Ammon's horn (tissue), 1 donor: ENCODE results near the gene IQGAP3.

Experiments
- DNase-seq: peaks from one replicate; pipeline ENCODE4 v3.0.0-alpha.2; 2016; ENCODE audit warnings: low spot score

Gene IQGAP3

DNA sequence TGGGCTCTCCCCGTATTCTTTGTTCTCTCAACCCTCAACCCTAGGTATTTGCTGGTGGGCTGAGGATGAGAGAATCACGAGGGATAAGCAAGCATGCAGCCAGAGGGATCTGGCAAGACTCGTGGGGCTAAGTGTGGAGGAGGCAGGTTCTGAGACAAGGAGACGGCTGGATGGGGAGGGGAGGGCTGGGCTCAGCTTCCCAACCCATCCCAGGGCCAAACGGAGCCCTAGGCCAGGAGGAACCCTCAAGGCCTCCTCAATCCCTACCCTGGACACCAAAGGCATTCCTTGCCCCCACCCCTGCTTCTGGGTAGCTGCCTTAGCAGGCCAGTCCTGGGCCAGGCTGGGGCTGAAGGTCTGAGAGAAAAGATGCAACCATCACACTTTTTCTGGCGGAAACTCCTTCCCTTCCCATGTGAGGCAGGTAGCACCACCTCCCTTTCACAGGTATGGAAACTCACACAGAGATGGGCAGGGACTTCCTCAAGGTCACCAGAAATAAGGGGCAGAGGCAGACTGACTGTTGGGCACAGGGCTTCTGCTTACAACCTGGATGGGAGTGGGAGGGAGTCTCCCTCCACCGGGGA, 78.0 kb downstream of the IQGAP3 start:
- DNase-seq = no peak

DNA sequence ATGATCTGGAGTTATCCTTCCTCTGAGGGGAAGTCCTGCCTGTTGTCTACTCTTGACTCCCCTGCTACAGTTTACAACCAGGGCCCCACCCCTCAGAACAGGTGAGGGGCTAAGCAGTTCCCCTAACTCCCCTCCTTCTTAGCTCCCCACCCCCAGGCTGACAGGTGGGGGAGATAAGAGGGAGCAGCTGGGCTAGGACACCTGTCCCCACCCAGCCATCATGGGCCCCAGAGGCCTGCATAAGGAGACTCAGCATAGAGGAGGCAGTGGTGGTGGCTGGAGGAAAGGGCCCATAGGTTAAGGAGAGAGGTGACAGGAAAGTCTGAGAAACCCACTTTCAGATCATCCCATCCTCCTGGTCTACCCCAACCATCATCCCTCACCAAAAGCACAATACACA, 78.6 kb downstream of the IQGAP3 start:
- DNase-seq = no peak

DNA sequence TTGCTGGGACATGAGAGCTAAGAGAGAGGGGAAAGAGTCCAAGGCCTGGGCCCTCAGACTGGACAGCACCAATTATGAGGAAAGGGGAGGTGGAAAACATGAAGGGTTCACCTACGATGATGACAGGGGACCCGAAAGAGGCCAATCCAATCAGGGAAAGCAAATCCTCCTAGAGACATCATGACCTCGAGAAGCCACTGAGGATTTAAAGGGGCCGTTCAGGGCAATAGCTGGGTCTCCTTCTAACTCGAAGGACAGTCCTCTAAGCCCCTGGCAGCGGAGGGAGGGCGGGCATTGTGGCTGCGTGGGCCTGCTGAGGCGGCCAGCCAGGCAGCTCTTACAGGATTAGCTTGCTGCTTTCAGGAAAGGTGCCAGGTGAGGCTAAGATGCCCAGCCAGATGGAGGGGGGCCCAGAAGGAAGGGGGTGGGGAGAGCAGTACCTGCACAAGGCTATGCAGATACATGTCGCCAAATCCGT, 79.2 kb downstream of the IQGAP3 start:
- DNase-seq = no peak

DNA sequence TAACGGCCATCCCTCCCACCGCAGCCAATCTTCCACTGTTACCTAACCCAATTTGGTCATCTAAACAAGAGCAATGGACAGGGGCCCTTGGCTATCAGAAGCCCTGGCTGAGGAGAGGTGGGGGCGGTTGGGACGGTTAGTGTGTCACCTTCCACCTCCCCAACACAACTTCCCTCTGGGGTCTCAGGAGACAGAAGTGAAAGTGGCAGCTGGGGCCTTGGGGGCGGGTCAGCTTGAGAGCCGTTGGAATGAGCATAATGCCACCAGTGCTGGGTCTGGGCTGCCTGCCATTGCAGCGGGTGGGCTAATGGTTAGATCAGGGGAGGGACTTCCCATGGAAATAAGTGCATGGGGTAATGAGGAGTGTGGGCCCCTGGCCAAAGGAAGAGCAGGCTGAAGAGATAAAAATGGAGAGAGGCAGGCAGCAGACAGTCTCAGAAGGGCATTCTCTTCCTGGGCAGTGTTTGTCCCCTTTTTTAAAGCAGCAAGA, 79.7 kb downstream of the IQGAP3 start:
- DNase-seq = peak; percentile 69

DNA sequence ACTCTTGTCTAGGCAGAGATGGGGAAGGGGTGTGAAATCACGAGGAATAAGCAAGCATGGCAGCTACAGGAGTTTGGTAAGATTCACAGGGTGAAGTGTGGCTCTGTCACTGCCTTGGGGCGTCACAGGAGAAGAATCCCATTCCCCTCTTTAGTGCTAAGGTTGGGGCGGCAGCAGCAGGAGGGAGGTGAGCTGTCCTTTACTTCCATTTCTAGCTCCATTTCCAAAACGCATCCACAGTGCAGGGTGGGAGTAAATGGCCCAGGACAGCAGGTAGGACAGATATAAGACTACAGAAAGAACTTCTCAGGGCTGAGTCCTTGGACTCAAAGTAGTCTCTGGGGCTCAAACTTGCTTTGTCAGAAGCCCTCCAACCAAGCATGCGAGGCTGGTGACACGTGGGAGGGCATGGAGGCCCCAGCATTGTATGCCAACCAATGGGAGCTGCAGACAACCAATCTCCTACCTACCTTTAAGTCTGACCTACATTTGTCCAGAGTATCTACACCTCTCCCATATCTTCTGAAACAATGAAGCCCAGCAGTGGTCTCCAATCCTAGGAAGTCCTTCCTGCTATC, 80.3 kb downstream of the IQGAP3 start:
- DNase-seq = no peak

DNA sequence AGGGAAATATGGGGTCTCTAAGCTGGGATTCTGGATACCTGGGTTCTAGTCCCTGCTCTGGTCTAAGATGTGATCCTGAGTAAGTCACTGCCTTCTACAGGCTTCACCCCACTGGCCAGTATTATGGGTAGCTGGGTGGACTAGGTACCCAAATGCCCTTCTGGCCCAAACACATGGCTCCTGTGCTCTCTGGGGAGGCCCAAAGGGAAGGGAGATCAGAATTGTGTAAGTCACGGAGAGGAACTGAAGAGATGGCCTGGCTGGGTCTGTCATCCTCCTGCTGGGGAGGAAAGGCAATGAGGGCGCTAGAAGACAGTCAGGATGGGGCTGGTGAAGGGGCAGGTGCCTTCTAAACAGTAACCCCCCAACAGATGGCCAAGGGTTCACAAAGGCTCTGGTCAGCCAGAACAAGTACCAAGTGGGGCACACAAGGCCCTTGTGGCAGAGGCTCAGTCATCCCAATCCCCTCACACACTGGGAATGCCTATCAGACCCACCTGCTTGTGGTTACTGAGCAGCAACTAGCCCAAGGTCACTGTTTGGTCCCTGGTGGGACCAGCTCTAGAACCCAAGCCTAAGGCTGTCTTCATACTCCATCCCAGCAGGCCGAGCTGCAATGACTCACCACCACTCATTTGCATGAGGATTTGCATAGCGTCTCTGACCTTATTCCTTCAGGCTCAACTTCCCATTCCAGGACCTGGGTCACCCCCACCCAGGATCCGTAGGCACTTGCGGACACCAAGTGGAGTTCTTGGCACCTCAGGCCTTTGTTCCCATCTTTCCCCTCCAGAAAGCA, 81.0 kb downstream of the IQGAP3 start:
- DNase-seq = no peak

DNA sequence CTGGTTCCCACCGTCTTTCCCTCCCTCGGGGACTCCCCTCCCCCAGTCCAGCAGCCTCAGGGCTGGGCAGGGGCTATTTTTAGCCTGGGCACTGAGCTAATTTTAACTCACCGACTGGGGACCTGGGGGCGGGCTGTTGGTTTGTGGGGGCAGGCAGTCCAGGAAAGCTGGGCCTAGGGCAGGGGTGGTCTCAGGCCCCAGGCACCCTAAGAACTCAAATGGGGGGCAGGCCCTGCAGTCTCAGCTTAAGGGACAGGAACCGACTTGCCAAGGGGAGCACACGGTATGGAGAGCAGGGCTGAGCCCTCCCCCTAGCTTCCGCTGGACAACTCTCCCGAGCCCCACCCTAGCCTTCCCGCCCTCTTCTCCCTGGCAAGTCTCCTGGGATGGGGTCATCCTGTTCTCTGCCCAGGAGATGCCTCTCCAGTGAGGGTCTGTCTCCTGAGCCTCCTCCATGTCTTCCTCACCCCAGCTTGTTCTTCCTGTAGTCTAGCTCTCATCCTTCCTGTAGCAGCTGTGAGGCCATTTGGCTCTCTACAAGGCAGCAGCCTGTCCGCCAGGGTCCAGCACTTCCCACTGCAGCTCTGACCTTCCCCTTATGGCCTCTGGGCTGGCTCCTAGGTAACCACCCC, 81.8 kb downstream of the IQGAP3 start:
- no peak for DNase-seq

DNA sequence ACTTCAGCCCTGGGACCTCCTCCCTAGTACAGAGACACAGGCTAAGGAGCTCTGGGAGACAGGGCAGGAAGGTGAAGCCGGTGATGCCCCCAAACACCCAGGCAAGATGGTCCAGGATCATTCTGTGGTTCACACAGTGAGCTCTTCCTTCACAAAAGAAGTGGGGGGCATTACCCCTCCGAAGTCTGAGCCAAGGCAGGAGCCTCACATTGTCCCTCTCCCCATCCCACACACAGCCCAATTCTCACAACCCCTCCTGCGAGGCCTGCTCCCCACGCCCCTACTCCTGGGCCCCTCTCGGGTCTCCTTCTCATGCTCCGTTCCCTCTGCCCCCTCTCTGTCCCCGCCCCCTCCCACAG, 82.5 kb downstream of the IQGAP3 start:
- no peak for DNase-seq

DNA sequence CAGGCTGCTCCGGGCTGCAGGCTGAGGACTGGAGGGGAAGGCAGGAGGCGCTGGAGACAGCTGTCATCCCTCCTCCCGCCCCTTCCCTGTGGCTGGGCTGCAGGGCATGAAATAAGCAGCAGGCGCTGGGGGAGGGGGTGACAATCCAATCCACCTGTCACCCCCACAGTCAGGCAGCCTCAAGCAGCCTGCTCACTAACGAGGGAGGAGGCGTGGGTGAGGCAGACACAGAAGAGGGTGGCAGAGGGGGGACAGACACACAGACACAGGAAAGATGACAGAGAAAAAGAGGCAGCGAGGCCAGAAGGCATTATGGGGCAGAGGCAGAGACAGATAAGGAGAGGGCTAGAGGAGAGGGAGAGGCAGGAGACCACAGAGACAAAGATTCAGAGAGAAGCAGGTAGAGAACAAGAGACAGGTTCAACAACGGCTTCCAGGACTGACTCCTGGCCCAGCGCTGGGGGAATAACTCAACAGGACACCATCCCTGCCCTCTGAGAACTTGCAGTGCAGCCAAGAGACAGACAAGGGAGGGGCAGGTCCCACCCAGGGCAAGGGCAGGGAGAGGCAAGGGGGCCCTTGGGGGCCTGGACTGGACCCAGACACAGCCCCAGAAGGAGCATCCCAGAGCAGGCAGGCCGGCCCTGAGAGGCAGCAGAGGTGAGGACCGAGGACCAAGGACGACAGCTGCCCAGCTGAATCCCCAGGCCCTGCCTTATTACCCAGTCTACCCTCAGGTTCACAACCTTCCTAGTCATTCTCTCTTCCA, 83.0 kb downstream of the IQGAP3 start:
- DNase-seq = peak; percentile 87

DNA sequence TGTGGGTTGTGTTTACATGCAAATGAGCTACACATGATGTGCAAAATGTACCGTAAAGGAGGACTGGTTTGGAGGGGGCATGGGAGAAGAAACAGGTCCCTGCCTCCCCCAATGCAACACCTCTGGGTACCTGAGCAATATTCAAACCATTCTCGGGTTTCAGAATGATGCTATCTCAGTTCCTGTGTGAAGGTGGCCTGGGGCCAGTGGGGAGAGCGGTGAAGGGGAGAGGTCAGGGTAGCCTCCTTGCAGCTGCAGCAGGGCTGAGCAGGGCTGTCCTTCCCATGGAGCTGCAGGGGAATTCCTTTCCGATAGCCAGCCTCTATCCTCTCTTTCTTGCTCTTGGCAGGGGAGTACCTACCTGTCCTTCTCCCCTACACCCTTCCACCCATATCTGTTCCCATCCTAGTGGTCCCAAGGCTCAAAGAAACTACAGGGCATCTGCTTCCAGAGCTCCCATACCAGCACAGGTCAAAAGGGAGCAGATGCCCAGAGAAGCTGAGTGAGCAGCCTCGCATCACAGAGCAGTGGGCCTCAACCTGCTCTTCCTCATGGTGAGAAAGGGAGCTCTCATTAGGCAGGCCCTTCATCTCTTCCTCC, 83.7 kb downstream of the IQGAP3 start:
- no peak for DNase-seq

DNA sequence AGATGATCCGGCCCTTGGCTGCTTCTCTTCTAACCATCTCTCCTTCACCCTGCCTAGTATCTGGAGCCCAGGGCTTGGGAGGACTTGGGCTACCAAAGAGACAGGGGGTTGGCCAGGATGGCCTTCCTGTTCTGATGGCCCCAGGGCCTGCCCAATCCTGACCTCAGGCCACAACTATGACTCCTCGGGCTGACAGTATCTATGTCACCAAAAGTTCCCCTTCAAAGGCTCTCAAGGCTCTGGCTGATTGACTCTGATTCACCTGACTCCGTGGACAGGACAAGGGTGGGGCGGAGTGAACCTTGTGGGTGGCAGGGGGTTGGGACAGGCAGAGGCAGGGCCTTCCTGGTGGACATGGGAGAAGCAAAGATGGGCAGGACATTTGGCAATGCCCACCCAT, 84.5 kb downstream of the IQGAP3 start:
- no peak for DNase-seq

DNA sequence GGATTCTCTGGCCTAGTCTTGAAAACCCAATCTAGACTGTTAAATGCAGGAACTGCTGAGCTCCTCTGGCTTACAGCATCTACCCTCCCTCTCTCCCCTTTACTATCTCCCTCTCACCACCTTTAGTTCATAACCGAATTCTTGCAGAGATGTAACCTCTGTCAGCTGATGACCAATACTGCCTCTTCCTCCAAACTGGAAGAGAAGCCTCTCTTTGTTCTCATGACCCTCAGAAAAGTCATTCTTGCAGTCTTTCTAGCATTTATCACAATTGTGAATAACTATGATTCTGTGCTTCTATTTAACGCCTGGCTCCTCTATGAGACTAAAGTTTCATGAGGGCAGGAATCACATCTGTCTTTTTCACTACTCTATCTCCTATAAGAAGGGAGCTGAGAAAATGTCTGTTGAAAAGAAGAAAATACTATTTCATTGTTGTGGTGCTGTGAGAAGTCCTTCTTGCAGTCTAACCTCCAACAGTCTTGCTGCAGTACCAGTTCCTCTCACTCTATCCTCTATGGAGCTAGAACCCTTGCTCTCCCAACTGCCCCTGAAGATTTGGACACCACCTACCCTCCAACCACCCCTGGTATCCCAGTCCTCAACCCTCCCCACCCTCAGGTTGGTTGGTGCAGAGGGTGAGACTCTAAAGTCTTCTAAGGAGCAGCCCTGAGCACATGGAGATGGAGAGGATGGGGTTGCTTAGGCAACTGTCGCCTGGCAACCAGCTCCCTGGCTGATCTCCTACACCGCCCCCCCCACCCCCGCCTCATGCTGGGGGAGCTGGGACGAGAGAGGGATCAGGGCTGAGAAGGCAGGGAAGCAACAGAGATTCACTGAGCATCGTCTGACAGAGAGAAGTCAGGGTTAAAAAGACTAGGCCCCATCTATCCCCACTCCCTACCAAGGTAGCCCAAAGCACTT, 85.7 kb downstream of the IQGAP3 start:
- peak; percentile 83 for DNase-seq

DNA sequence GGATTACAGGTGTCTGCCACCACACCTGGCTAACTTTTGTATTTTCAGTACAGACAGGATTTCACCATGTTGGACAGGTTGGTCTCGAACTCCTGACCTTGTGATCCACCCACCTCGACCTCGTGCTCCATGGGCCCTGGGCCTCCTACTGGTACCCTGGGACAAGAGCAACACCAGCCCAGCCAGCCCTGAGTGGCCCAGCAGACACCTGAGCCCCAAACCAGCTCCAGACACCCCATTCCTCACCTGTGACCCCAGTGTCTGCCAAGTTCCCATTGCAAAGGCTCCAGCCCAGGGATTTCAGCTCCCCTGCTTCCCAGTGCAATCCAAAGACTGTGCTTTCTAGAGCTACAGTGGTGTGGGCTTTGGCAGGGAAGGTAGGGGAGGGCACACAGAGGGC, 86.4 kb downstream of the IQGAP3 start:
- no peak for DNase-seq

DNA sequence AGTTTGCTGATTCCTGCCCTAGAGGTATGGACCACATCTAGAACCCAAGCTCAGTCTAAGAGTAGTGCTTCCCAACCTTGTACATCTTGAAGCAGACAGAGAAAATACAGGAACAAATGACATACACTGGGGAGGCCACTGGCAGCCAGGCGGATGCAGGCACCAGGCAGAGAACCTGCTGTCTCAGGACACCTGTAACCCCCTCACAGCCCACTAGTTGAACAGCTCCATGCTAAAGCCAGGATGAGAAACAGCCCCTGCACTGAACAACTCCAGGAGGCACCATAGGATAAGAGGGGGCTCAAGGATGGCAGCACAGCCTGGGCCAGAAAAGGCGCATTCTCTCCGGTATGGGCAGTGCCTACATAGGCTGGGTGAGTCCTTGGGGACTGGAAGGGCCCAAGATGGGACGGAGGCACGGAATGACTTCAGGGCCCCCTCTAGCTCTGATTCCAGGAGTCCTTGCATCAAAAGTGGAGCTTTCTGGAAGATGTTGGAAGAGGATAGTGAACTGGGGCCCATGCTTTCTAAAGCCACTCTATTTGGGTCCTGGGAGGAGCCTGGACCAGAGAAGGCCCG, 87.8 kb downstream of the IQGAP3 start:
- no peak for DNase-seq

DNA sequence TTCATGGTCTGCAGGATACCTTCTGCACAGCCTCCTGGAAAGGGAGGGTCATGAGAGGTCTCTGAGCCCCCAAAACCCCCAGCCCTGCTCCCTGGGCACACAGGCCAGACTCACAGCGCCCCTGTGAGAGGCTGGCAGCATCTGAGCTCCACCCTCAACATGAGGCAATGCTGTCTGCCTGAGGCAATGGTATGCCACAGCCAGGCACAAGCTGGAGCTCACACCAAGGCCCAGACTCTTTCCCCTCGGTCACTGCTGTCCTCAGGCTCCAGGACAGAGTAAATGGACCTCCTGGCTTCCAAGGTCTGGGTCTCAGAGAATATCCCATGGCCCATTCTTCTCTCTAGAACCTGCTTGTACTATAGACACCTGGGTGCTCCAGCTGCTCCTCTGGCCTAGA, 89.0 kb downstream of the IQGAP3 start:
- no peak for DNase-seq

DNA sequence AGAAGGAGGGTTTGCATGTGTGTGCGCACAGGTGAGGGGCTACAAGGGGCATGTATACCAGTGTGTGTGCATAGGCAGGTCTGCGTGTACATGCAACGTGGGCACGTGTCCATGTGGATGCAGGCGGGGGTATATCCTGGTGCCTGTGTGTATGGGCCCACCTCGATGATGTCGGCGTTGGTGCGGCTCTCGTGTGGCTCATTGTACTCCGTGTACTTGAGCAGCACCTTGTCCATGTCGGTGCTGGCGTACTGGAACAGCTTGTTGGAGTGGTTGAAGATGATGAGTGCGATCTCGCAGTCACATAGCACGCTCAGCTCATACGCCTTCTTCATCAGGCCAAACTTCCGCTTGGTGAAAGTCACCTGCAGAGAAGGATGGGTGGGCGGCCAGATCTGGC, 90.1 kb downstream of the IQGAP3 start:
- no peak for DNase-seq

DNA sequence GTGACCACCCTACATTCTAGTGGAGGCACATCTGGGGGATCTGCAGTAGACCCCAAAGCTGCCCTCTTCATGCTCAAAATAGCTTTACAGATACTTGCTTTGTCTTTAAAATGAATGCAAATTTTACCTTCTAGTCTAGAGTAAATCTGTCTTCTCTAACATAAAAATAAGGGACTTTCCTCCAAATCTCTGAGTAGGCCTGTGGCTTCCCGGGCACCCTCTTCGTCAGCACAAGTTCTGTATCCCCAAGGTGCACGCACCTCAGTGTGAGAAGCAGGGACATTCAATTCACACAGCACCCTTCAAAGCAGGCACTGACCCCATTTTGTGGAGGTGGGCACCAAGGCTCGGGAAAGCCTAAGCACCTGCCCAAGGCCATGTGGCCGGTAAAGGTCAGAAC, 90.8 kb downstream of the IQGAP3 start:
- DNase-seq = no peak

DNA sequence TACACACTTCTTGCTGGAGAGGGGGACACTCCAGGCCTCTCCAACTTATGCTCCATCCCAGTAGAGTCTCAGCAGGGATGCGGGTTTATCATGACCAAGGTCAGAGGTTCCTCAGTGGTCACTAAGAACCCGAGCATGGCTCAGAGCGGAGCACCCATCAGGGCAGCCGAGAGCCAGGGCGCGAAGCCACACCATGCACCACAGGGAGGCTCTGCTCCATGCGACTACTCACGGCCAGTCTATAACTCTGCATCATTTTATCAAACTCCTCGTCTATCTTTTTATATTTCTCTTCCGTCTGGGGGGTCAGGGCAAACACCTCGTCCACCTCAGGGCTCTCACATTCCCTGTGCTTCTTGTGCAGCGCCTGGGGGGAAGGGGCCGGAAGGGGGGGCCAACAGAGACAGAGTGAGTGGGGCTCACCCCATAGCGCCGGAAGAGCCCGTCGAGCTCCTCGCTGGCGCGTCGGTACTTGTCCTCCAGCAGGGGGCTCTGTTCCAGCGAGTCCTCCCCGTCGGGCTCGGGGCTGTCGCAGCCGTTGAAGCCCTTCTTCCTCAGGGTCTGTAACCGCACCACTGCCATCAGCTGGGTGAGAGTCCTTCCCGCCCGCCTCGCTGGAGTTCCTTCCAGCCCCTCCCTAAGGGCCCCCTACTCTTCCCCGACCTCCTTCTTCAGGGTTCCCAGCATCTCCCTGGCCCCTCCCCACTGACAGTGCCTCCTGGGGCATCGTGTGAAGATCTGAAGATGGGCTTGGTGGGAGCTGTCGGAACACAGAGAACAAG, 91.8 kb downstream of the IQGAP3 start:
- DNase-seq = peak; percentile 79

DNA sequence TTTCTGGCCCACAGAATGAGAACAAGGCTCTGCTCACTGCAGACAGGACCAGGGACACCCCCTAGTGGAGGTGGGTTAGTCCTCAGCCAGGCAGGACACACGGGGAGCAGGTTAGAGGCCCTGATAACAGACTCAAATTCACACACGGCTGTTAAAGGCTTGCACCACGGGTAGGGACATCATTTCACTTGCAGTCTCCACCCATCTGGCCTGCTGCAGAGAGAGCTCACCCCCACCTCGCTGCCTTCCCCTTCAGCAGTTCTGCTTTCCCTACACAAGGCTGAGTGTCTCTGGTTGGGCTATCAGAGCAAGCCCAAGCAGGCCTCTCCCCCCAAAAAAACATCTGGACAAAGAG, 92.4 kb downstream of the IQGAP3 start:
- no peak for DNase-seq
